NOMO-1 treated with DMSO at 0.1 percent for 48 hours (cell line): ENCODE results near the gene IFNL1.
A peak's percentile ranks its signal among the peaks of the same experiment; 100 is the strongest.
"Not testable (repeated sequence)": the region's sequence is repeated elsewhere in the genome, so short reads cannot be mapped to it uniquely, and the experiment has no call there.

Experiments
- DNase-seq: peaks from one replicate; lab custom pipeline; 2025; ENCODE audit not compliant: unreplicated experiment; lab: John Stamatoyannopoulos, UW

IFNL1 gene

GRCh38 chr19:39296055-39296645 lies at the start of gene IFNL1:
IFNL1 (plus strand) TSS chr19:39296407; CDS start chr19:39296422, 15 bp downstream.
- DNase-seq, result no peak

- DNase-seq, result no peak
Measured at GRCh38 chr19:39246951-39247669, 49.1 kb upstream of the IFNL1 start.

GRCh38 chr19:39247701-39248664 lies 48.2 kb upstream of the IFNL1 start:
- no peak for DNase-seq

- no peak for DNase-seq
Measured at GRCh38 chr19:39248806-39249205, 47.4 kb upstream of the IFNL1 start, which contains the start of gene IFNL4. IFNL4 (minus strand) TSS chr19:39248856.

- no peak for DNase-seq
Measured at GRCh38 chr19:39251081-39251480, 45.1 kb upstream of the IFNL1 start.

- DNase-seq, result no peak
Measured at GRCh38 chr19:39251846-39252245, 44.4 kb upstream of the IFNL1 start.

- peak; percentile 4 for DNase-seq
Measured at GRCh38 chr19:39252458-39252857, 43.7 kb upstream of the IFNL1 start.

- no peak for DNase-seq
Measured at GRCh38 chr19:39253374-39254149, 42.6 kb upstream of the IFNL1 start.

- DNase-seq, result no peak
Measured at GRCh38 chr19:39254531-39255345, 41.5 kb upstream of the IFNL1 start.

GRCh38 chr19:39257227-39257626 lies 39.0 kb upstream of the IFNL1 start:
- no peak for DNase-seq

GRCh38 chr19:39261704-39262103 lies 34.5 kb upstream of the IFNL1 start:
- DNase-seq, result no peak

- no peak for DNase-seq
Measured at GRCh38 chr19:39262496-39262895, 33.7 kb upstream of the IFNL1 start.

GRCh38 chr19:39263912-39264305 lies 32.3 kb upstream of the IFNL1 start:
- no peak for DNase-seq

- no peak for DNase-seq
Measured at GRCh38 chr19:39264306-39265290, 31.6 kb upstream of the IFNL1 start.

- DNase-seq, result no peak
Measured at GRCh38 chr19:39265321-39265916, 30.8 kb upstream of the IFNL1 start.

- not testable (repeated sequence) for DNase-seq
Measured at GRCh38 chr19:39268085-39268484, 28.1 kb upstream of the IFNL1 start, which contains the start of gene IFNL2. IFNL2 (plus strand) TSS chr19:39268396; CDS start chr19:39268569, 173 bp downstream.

- DNase-seq, result not testable (repeated sequence)
Measured at GRCh38 chr19:39268531-39269223, 27.5 kb upstream of the IFNL1 start.

- DNase-seq, result not testable (repeated sequence)
Measured at GRCh38 chr19:39269369-39269768, 26.8 kb upstream of the IFNL1 start.
